HepG2 (cell line): Measurements from ENCODE around the gene CLEC4D. TPM values are rescaled to one million over a fixed set of nuclear protein-coding genes. Genes with fewer than 3 reads are reported as not detected.
"Not testable (repeated sequence)": the region's sequence is repeated elsewhere in the genome, so short reads cannot be mapped to it uniquely, and the experiment has no call there.

Source experiments
- ATAC-seq: fragments of 200-7000 bp; cut with Tn5 transposase; 3 replicates; pipeline ENCODE4 v1.9.1; 2020; ENCODE audit warnings: mild to moderate bottlenecking, moderate library complexity
- BruUV-seq: library from RNA; stranded (reverse); fragments of 400-500 nt; replicated peaks from 2 replicates; lab custom pipeline; 2021; lab: Mats Ljungman, UMichigan
- CTCF ChIA-PET: fragments of 300-600 bp; formaldehyde crosslinking; extraction: SDS; loops from one replicate; lab custom pipeline; 2021; ENCODE audit warnings: low total read pairs, inconsistent platforms, low intra/inter-chr PET ratio; lab: Yijun Ruan, JAX
- POLR2A ChIA-PET: fragments of 350-600 bp; sonication (Branson Sonifier 250); formaldehyde crosslinking; loops from one replicate; lab custom pipeline; 2020; ENCODE audit warnings: antibody characterized with exemption, inconsistent platforms; lab: Yijun Ruan, JAX
- DNase-seq: peaks from one replicate; pipeline ENCODE4 v3.0.0-alpha.2; 2015; ENCODE audit warnings: low spot score
- FAIRE-seq: peaks from 3 replicates; lab custom pipeline; 2011; peaks lifted over from hg19 to GRCh38; lab: Jason Lieb, UNC
- H2AFZ ChIP-seq: one replicate; pipeline ENCODE4 v1.6.1; 2011; ENCODE audit warnings: low read length, inconsistent platforms
- H3K27ac ChIP-seq: fragments of 300-600 bp; 3 replicates; pipeline ENCODE4 v1.8.0; 2011; ENCODE audit warnings: mixed run types, mild to moderate bottlenecking, mixed read lengths, low read length, inconsistent platforms; ENCODE audit not compliant: insufficient read depth; ENCODE audit errors: extremely low read length
- H3K27me3 ChIP-seq, 2 experiments: fragments of 200-600 bp in 1 of 2; 2 replicates in 1 of 2; 3 replicates in 1 of 2; pipeline versions ENCODE4 v1.6.0 to v1.8.0; 2011; ENCODE audit warnings: low read length in 2 of 2, mild to moderate bottlenecking in 2 of 2, moderate library complexity in 2 of 2, inconsistent platforms in 1 of 2; ENCODE audit not compliant: insufficient read depth in 2 of 2, control insufficient read depth in 1 of 2
- H3K36me3 ChIP-seq, 2 experiments: fragments of 200-600 bp in 1 of 2; replicated peaks in 1 of 2; 2 replicates in 1 of 2; 3 replicates in 1 of 2; pipeline versions ENCODE4 v1.5.1 to v1.8.0; 2011; ENCODE audit warnings: low read length in 2 of 2, inconsistent platforms in 1 of 2; ENCODE audit not compliant: insufficient read depth in 2 of 2, control insufficient read depth in 1 of 2
- H3K4me1 ChIP-seq: 2 replicates; pipeline ENCODE4 v1.5.1; 2012; ENCODE audit warnings: low read length, inconsistent platforms; ENCODE audit not compliant: insufficient read depth
- H3K4me2 ChIP-seq: 2 replicates; pipeline ENCODE4 v1.6.0; 2011; ENCODE audit warnings: low read depth, low read length, inconsistent platforms
- H3K4me3 ChIP-seq, 3 experiments: fragments of 200-600 bp in 1 of 3; sonication (generic), shearing (Covaris generic) in 1 of 3; replicated peaks in 1 of 3; 2 replicates each; pipeline ENCODE4 v1.5.1; 2011 to 2016; ENCODE audit warnings: low read length in 3 of 3, inconsistent platforms in 2 of 3, low read depth in 2 of 3, mild to moderate bottlenecking in 2 of 3, control low read depth in 1 of 3, mixed read lengths in 1 of 3; ENCODE audit not compliant: insufficient read depth in 1 of 3
- H3K79me2 ChIP-seq: one replicate; pipeline ENCODE4 v1.6.1; 2011; ENCODE audit warnings: low read length, inconsistent platforms; ENCODE audit not compliant: insufficient read depth
- H3K9ac ChIP-seq: 2 replicates; pipeline ENCODE4 v1.6.0; 2011; ENCODE audit warnings: mild to moderate bottlenecking, low read depth, low read length, inconsistent platforms; ENCODE audit not compliant: insufficient read depth
- H3K9me3 ChIP-seq: 2 replicates; pipeline ENCODE4 v1.5.1; 2012; ENCODE audit warnings: mild to moderate bottlenecking, low read length
- H4K20me1 ChIP-seq: 2 replicates; pipeline ENCODE4 v1.6.0; 2011; ENCODE audit warnings: inconsistent platforms, mild to moderate bottlenecking, low read length, moderate library complexity; ENCODE audit not compliant: insufficient read depth
- MAFF ChIP-seq: IDR thresholded peaks from 2 replicates; pipeline ENCODE4 v1.6.1; 2011; ENCODE audit warnings: low read depth, low read length, improper control_type of control experiment
- NCOA1 ChIP-seq: sonication (generic); formaldehyde crosslinking; IDR thresholded peaks from 2 replicates; pipeline ENCODE4 v1.9.0; 2021; ENCODE audit warnings: missing genetic modification reagents
- NR2F2 ChIP-seq: IDR thresholded peaks from 2 replicates; pipeline ENCODE4 v1.6.1; 2012; ENCODE audit warnings: low read depth, inconsistent platforms, borderline replicate concordance
- TBX3 ChIP-seq: fragments of 450-650 bp; IDR thresholded peaks from 2 replicates; pipeline ENCODE4 v1.6.1; 2017; ENCODE audit warnings: antibody characterized with exemption, mild to moderate bottlenecking, inconsistent platforms, borderline replicate concordance
- ZFX ChIP-seq: sonication (generic); formaldehyde crosslinking; IDR thresholded peaks from 2 replicates; pipeline ENCODE4 v1.4.0; 2020; ENCODE audit warnings: mild to moderate bottlenecking, low read depth, missing genetic modification reagents, moderate library complexity
- ZNF10 ChIP-seq: sonication (generic); formaldehyde crosslinking; IDR thresholded peaks from 2 replicates; pipeline ENCODE4 v1.4.0; 2020; ENCODE audit warnings: mild to moderate bottlenecking, low read depth, missing genetic modification reagents, borderline replicate concordance
- ZNF775 ChIP-seq: sonication (generic); formaldehyde crosslinking; IDR thresholded peaks from 2 replicates; pipeline ENCODE4 v1.4.0; 2020; ENCODE audit warnings: missing genetic modification reagents, mild to moderate bottlenecking, moderate library complexity, borderline replicate concordance
- WGBS: methylation state at CpG from one replicate; pipeline ENCODE4 v1.1.6; 2017; ENCODE audit warnings: low lambda C conversion rate; 5-methylcytosine and 5-hydroxymethylcytosine counted together
- in situ Hi-C: cut with HindIII; loops from 2 replicates; pipeline ENCODE4 v1.10.0; 2017; ENCODE audit warnings: low pct_unique_long_range_greater_than_20kb; ENCODE audit not compliant: extremely low pct_ligation_motif_present
- intact Hi-C: fragments of 100-400 bp; cut with micrococcal nuclease; formaldehyde crosslinking; loops from one replicate; pipeline ENCODE4 v1.10.0; 2022; ENCODE audit not compliant: unreplicated experiment
- polyA plus RNA-seq, 8 experiments: library from polyadenylated mRNA; depleted of rRNA in 3 of 8; stranded (reverse) in 7 of 8; unstranded in 1 of 8; fragments of >200 nt; fragmentation: Illumina TruSeq in 4 of 8; extraction: Trizol in 4 of 8; gene quantifications; 2 replicates each; pipeline versions ENCODE4 v1.2.1 to v1.2.3, GENCODE V29; 2011 to 2016; ENCODE audit warnings: low read depth in 4 of 8, missing spikeins in 1 of 8, mixed read lengths in 1 of 8; ENCODE audit not compliant: insufficient read depth in 1 of 8
- total RNA-seq, 5 experiments: library from RNA; depleted of rRNA; stranded (reverse); fragments of >200 nt; fragmentation: Illumina TruSeq; extraction: Trizol; gene quantifications; 2 replicates each; pipeline ENCODE4 v1.2.3, GENCODE V29; 2016; ENCODE audit warnings: low read depth in 1 of 5
- TF ChIP-seq, protein P1 (sequence below): sonication (generic); formaldehyde crosslinking; IDR thresholded peaks from 2 replicates; pipeline ENCODE4 v1.5.0; 2020; ENCODE audit warnings: mild to moderate bottlenecking, missing genetic modification reagents
- TF ChIP-seq, protein P2 (sequence below): sonication (generic); formaldehyde crosslinking; conservative IDR thresholded peaks from 2 replicates; pipeline ENCODE4 v1.8.1; 2023; ENCODE audit warnings: missing genetic modification reagents

The CLEC4D gene
- total and polyA plus RNA-seq, 2 of the 13 experiments (the other 11 are each of a cell fraction or from before 2014, with no cell fraction given), result not detected

GRCh38 chr12:8564656-8565055 lies 51.4 kb downstream of the CLEC4D start:
- POLR2A ChIA-PET, result no interaction called here
- CTCF ChIA-PET, result no interaction called here

GRCh38 chr12:8566052-8566451 lies 52.7 kb downstream of the CLEC4D start:
- H3K9ac ChIP-seq, DNase-seq, H3K79me2 ChIP-seq, H3K9me3 ChIP-seq, H3K27ac ChIP-seq, H4K20me1 ChIP-seq, H3K4me3 ChIP-seq, FAIRE-seq, in situ Hi-C loops, H3K4me2 ChIP-seq, H3K36me3 ChIP-seq, H2AFZ ChIP-seq, CTCF ChIA-PET, ATAC-seq, POLR2A ChIA-PET, intact Hi-C loops, H3K4me1 ChIP-seq, BruUV-seq, H3K27me3 ChIP-seq: not testable (repeated sequence)
- WGBS, result 50% methylated on average over 2 of the region's 2 CpGs

More at GRCh38 chr12:8564656-8565055, 51.4 kb downstream of the CLEC4D start:
- H3K4me1 ChIP-seq, result no peaks in the 10 kb centered on the region
- FAIRE-seq (no peak), DNase-seq (no peak), ATAC-seq (no peak)
- H3K27me3 ChIP-seq, result 0 out of 5 replicates have a peak, but pooled peaks cover 0 to under 1% of the 10 kb centered on the region in 2 experiments
- no peaks in the 10 kb centered on the region for H3K36me3 ChIP-seq
- no peak overlapping the region for H3K4me2 ChIP-seq
- H2AFZ ChIP-seq, result no peak overlapping the region
- no peak overlapping the region for H3K27ac ChIP-seq
- BruUV-seq, result no TSS peak
- no peaks in the 10 kb centered on the region for H3K9me3 ChIP-seq
- intact Hi-C loops (no loop called here), in situ Hi-C loops (no loop called here)
- H3K79me2 ChIP-seq, result no peaks in the 10 kb centered on the region
- no peaks in the 10 kb centered on the region for H4K20me1 ChIP-seq
- no peak overlapping the region for H3K9ac ChIP-seq
- H3K4me3 ChIP-seq, result no peak overlapping the region
- WGBS, result 48% methylated on average over 16 of the region's 22 CpGs
- no peak for TF ChIP-seq NCOA1
- no peak for TF ChIP-seq ZNF775 (CRISPR knock-in tag)

DNA sequence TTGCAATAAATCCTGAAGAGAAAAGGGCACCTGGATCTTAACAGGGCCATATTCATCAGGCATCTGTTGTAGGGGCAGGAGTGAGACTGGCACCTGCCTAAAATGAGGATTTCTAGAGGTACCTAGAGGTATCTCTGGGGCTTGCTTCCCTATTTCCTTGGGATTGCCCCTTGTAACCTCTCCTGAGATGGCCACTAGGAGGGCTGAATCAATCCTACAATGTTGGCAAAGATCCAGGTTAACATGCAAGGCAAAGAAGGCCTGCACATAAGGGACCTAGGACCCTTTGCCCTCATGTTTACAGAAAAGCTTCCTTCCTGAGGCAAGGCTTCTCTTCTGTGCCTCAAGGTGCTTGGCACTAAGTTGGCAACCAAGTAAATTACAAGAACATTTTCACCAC lies 53.2 kb downstream of the CLEC4D start:
- no TSS peak for BruUV-seq
- TF ChIP-seq MAFF, result no peak
- TF ChIP-seq, protein P1, sequence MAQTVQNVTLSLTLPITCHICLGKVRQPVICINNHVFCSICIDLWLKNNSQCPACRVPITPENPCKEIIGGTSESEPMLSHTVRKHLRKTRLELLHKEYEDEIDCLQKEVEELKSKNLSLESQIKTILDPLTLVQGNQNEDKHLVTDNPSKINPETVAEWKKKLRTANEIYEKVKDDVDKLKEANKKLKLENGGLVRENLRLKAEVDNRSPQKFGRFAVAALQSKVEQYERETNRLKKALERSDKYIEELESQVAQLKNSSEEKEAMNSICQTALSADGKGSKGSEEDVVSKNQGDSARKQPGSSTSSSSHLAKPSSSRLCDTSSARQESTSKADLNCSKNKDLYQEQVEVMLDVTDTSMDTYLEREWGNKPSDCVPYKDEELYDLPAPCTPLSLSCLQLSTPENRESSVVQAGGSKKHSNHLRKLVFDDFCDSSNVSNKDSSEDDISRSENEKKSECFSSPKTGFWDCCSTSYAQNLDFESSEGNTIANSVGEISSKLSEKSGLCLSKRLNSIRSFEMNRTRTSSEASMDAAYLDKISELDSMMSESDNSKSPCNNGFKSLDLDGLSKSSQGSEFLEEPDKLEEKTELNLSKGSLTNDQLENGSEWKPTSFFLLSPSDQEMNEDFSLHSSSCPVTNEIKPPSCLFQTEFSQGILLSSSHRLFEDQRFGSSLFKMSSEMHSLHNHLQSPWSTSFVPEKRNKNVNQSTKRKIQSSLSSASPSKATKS (CRISPR knock-in tag), result no peak
- TF ChIP-seq ZFX, result no peak
- TF ChIP-seq ZNF10 (CRISPR knock-in tag), result no peak
- TF ChIP-seq TBX3, result no peak
- TF ChIP-seq, protein P2, sequence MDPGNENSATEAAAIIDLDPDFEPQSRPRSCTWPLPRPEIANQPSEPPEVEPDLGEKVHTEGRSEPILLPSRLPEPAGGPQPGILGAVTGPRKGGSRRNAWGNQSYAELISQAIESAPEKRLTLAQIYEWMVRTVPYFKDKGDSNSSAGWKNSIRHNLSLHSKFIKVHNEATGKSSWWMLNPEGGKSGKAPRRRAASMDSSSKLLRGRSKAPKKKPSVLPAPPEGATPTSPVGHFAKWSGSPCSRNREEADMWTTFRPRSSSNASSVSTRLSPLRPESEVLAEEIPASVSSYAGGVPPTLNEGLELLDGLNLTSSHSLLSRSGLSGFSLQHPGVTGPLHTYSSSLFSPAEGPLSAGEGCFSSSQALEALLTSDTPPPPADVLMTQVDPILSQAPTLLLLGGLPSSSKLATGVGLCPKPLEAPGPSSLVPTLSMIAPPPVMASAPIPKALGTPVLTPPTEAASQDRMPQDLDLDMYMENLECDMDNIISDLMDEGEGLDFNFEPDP (CRISPR knock-in tag), result no peak
- TF ChIP-seq NR2F2, result no peak

More for the DNA sequence above, 53.2 kb downstream of the CLEC4D start:
- ChIA-PET CTCF (no interaction called here), POLR2A (no interaction called here)
- intact Hi-C loops (no loop called here), in situ Hi-C loops (no loop called here)
- Histone ChIP-seq H3K9me3 (no peaks in the 10 kb centered on the region), H3K4me1 (no peaks in the 10 kb centered on the region), H3K27me3 (no peaks in the 10 kb centered on the region), H3K4me2 (no peak overlapping the region), H3K79me2 (no peaks in the 10 kb centered on the region), H2AFZ (no peak overlapping the region), H4K20me1 (no peaks in the 10 kb centered on the region), H3K4me3 (no peak overlapping the region), H3K27ac (no peak overlapping the region), H3K36me3 (no peaks in the 10 kb centered on the region), H3K9ac (no peak overlapping the region)
- FAIRE-seq (no peak), ATAC-seq (no peak), DNase-seq (no peak)
